ENCODE measurements around the gene TCF12.

GRCh38 chr15:56915888-56916287 lies 2.6 kb upstream of the TCF12 start:
- TF ChIP-seq ZNF274 (IDR thresholded peaks at IDR 0.05; ENCODE audit: low read depth, low read length), result no peak
- no peak for TF ChIP-seq YY1 (IDR thresholded peaks at IDR 0.05; ENCODE audit: insufficient read depth, insufficient read length)
